Ascending aorta (tissue), 2 donors: ENCODE results near the gene CCNB1. TPM values are rescaled to one million over a fixed set of nuclear protein-coding genes. Genes with fewer than 3 reads are reported as not detected.

ENCODE experiments used
- DNase-seq, 2 donors: peaks; one replicate each; pipeline ENCODE4 v3.0.0-alpha.2; 2019; ENCODE audit warnings: low spot score in 2 of 2
- H3K27ac ChIP-seq, 2 donors: fragments of 200-600 bp; sonication (generic); one replicate each; pipeline ENCODE4 v1.5.1; 2016 to 2017; ENCODE audit warnings: mild to moderate bottlenecking in 1 of 2
- H3K27me3 ChIP-seq: fragments of 200-600 bp; sonication (generic); one replicate; pipeline ENCODE4 v1.5.1; 2017
- H3K36me3 ChIP-seq, 2 donors: fragments of 200-600 bp; sonication (generic); one replicate each; pipeline ENCODE4 v1.5.1; 2016
- H3K4me1 ChIP-seq, 2 donors: fragments of 200-600 bp; sonication (generic); one replicate each; pipeline ENCODE4 v1.5.1; 2016 to 2017; ENCODE audit warnings: mild to moderate bottlenecking in 1 of 2
- H3K4me3 ChIP-seq, 2 donors: fragments of 200-600 bp; sonication (generic); one replicate each; pipeline ENCODE4 v1.5.1; 2016 to 2017; ENCODE audit warnings: mild to moderate bottlenecking in 1 of 2
- H3K9me3 ChIP-seq, 2 donors: fragments of 200-600 bp; sonication (generic); one replicate each; pipeline ENCODE4 v1.5.1; 2016
- intact Hi-C: fragments of 100-400 bp; cut with DNase I; formaldehyde crosslinking; loops from one replicate; pipeline ENCODE4 v1.15.1; 2023
- total RNA-seq: library from RNA; depleted of rRNA; stranded (reverse); fragments of >200 nt; gene quantifications from one replicate; pipeline ENCODE4 v1.1.0, GENCODE V29; 2016
- TF ChIP-seq, protein P1 (sequence below), 3 experiments: fragments of 200-600 bp in 2 of 3; fragments of 450-650 bp in 1 of 3; sonication (generic) in 2 of 3; IDR thresholded peaks; one replicate each; pipeline ENCODE4 v1.5.1; 2016 to 2019; ENCODE audit warnings: antibody characterized with exemption in 3 of 3, mild to moderate bottlenecking in 1 of 3, moderate library complexity in 1 of 3

CCNB1 gene
- total RNA-seq, 1 donor from 2014 or later = 16.0 TPM

DNA sequence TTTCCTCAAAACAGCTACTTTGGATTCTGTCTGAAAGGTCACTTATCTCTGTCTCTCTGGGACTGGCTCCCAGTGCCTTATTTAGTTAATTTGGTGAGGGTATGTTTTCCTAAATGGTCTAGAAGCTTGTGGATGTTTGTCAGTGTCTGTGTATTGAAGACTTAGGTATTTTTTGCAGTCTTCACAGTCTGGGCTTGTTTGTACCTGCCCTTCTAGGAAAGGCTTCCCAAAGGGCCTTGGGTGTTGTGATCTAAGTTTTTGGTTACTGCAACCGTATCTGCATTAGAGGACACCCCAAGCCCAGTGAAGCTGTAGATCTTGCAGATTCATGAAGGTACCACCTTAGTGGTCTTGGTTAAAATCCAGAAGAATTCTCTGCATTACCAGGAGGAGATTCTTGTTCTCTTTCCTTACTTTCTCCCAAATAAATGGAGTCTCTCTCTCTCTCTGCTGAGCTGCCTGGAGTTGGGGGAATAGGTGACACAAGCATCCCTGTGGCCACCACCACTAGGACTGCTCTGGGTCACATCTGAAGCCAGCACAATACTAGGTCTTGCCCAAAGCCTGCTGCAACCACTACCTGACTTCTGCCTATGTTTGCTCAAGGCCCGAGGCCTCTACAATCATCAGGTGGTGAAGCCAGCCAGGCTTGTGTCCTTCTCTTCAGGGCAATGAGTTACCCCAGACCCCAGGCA lies 17.8 kb upstream of the CCNB1 start:
- intact Hi-C loops = no loop called here
- Histone ChIP-seq H3K36me3 (no peaks in the 10 kb centered on the region), H3K9me3 (no peaks in the 10 kb centered on the region), H3K27me3 (no peaks in the 10 kb centered on the region), H3K4me3 (no peak overlapping the region), H3K27ac (no peak overlapping the region), H3K4me1 (no peaks in the 10 kb centered on the region)
- no peak for DNase-seq
- TF ChIP-seq, protein P1, sequence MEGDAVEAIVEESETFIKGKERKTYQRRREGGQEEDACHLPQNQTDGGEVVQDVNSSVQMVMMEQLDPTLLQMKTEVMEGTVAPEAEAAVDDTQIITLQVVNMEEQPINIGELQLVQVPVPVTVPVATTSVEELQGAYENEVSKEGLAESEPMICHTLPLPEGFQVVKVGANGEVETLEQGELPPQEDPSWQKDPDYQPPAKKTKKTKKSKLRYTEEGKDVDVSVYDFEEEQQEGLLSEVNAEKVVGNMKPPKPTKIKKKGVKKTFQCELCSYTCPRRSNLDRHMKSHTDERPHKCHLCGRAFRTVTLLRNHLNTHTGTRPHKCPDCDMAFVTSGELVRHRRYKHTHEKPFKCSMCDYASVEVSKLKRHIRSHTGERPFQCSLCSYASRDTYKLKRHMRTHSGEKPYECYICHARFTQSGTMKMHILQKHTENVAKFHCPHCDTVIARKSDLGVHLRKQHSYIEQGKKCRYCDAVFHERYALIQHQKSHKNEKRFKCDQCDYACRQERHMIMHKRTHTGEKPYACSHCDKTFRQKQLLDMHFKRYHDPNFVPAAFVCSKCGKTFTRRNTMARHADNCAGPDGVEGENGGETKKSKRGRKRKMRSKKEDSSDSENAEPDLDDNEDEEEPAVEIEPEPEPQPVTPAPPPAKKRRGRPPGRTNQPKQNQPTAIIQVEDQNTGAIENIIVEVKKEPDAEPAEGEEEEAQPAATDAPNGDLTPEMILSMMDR (IDR thresholded peaks at IDR 0.05) = no peak

DNA sequence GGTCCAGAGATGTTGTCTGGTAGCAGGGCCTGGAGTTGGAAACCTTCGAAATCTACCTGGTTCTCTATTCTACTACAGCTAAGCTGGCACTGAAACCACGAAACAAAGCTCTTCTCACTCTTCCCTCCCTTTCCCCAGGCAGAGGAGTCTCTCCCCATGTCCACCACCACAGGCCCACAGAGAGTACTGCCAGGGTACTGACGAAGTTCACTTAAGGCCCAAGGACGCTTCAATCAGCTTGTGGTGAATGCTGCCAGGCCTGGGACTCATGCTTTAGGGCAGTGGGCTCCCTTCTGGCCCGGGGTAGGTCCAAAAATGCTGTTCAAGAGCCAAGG lies 17.3 kb upstream of the CCNB1 start:
- DNase-seq = no peak
- intact Hi-C loops = no loop called here
- no peak overlapping the region for H3K4me3 ChIP-seq
- no peaks in the 10 kb centered on the region for H3K27me3 ChIP-seq
- H3K4me1 ChIP-seq = no peaks in the 10 kb centered on the region
- H3K9me3 ChIP-seq = no peaks in the 10 kb centered on the region
- no peaks in the 10 kb centered on the region for H3K36me3 ChIP-seq
- H3K27ac ChIP-seq = no peak overlapping the region
- TF ChIP-seq, protein P1 (IDR thresholded peaks at IDR 0.05) = no peak

DNA sequence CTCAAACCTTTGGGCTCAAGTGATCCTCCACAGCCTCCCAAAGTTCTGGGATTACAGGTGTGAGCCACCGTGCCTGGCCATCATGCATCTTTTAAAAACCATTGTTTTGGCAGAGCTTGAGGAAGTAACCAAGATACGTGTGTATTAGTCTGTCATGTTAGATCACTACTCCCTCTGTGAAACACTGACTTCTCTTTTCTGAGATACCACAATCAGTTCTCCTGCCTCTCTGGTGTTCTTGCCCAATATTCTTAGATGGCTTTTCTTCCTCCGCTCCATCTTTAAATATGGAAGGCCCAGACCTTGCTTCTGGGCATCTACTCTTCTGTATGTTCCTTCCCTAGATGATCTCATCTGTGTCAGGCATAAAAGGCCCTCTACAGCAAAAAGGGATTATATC lies 14.2 kb upstream of the CCNB1 start:
- no peaks in the 10 kb centered on the region for H3K4me1 ChIP-seq
- intact Hi-C loops = no loop called here
- H3K27ac ChIP-seq = no peak overlapping the region
- H3K27me3 ChIP-seq = no peaks in the 10 kb centered on the region
- H3K9me3 ChIP-seq = no peaks in the 10 kb centered on the region
- H3K36me3 ChIP-seq = no peaks in the 10 kb centered on the region
- H3K4me3 ChIP-seq = no peak overlapping the region
- TF ChIP-seq, protein P1 (IDR thresholded peaks at IDR 0.05) = no peak
- no peak for DNase-seq

DNA sequence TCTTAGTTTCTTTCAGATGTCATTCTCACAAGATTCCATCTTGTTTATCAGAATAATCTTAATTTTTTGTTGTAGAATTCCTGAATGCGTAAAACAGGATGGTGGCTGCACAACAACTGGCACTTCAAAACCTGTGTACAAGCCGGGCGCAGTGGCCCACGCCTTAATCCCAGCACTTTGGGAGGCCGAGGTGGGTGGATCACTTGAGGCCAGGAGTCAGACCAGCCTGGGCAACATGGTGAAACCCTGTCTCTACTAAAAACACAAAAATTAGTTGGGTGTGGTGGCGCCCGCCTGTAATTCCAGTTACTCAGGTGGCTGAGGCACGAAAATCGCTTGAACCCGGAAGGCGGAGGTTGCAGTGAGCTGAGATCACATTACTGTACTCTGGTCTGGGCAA lies 10.5 kb upstream of the CCNB1 start:
- Histone ChIP-seq H3K36me3 (no peaks in the 10 kb centered on the region), H3K27me3 (no peaks in the 10 kb centered on the region), H3K27ac (no peak overlapping the region), H3K4me3 (no peak overlapping the region), H3K9me3 (no peaks in the 10 kb centered on the region), H3K4me1 (no peaks in the 10 kb centered on the region)
- intact Hi-C loops = no loop called here
- DNase-seq = no peak
- TF ChIP-seq, protein P1 (IDR thresholded peaks at IDR 0.05) = no peak

DNA sequence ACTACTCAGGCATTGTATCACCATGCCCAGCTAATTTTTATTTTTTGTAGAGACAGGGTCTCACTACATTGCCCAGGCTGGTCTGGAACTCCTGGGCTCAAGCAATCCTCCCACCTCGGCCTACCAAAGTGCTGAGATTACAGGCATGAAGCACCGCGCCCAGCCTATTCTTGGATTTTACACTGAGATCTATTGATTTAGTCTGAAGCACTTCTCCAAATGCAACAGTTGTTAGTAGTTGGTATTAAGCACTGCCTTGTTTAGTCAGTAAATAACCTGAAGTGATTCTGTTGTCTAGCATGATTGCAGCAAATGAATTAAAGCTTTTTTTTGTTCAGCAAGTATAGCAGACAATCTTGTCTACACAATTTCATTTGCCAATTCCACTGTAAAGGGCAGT lies 8.9 kb upstream of the CCNB1 start:
- TF ChIP-seq, protein P1 (IDR thresholded peaks at IDR 0.05) = no peak
- intact Hi-C loops = no loop called here
- no peak overlapping the region for H3K27ac ChIP-seq
- H3K27me3 ChIP-seq = no peaks in the 10 kb centered on the region
- no peaks in the 10 kb centered on the region for H3K36me3 ChIP-seq
- DNase-seq = no peak
- H3K9me3 ChIP-seq = no peaks in the 10 kb centered on the region
- H3K4me1 ChIP-seq = no peaks in the 10 kb centered on the region
- H3K4me3 ChIP-seq = no peak overlapping the region

DNA sequence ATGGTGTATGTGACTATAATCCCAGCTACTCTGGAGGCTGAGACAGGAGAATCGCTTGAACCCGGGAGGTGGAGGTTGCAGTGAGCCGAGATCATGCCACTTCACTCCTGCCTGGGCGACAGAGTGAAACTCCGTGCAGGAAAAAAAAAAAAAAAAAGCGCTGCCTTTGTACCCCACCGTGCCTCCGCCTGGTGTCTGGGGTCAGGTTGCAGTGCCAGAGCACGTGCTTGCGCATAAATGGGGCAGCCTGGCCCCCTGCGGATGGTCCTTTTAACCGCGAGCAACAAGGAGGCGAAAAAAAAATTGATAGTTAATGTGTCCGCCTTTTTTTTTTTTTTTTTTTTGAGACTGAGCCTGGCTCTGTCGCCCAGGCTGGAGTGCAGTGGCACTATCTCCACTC lies 6.3 kb upstream of the CCNB1 start:
- H3K4me1 ChIP-seq = no peaks in the 10 kb centered on the region
- H3K36me3 ChIP-seq = no peaks in the 10 kb centered on the region
- intact Hi-C loops = no loop called here
- no peaks in the 10 kb centered on the region for H3K9me3 ChIP-seq
- TF ChIP-seq, protein P1 (IDR thresholded peaks at IDR 0.05) = no peak
- no peak overlapping the region for H3K27ac ChIP-seq
- DNase-seq = no peak
- H3K27me3 ChIP-seq = no peaks in the 10 kb centered on the region
- H3K4me3 ChIP-seq = no peak overlapping the region
